Loucy (cell line): ENCODE results near the gene TMEM187.

Source experiments
- H2AFZ ChIP-seq: fragments of 200-600 bp; sonication (generic); 2 replicates; pipeline ENCODE4 v1.6.0; 2016; ENCODE audit warnings: antibody characterized with exemption, mild to moderate bottlenecking, low read length, moderate library complexity
- H3F3A ChIP-seq: fragments of 200-600 bp; 2 replicates; pipeline ENCODE4 v1.6.0; 2016; ENCODE audit warnings: antibody characterized with exemption, low read depth, mild to moderate bottlenecking
- H3K27me3 ChIP-seq: fragments of 200-600 bp; sonication (generic); 2 replicates; pipeline ENCODE4 v1.6.1; 2014; ENCODE audit warnings: low read length, mild to moderate bottlenecking; ENCODE audit not compliant: insufficient read depth, poor library complexity, severe bottlenecking
- H3K36me3 ChIP-seq: fragments of 200-600 bp; sonication (generic); 2 replicates; pipeline ENCODE4 v1.6.1; 2016; ENCODE audit warnings: low read length; ENCODE audit not compliant: insufficient read depth
- H3K4me1 ChIP-seq: fragments of 200-600 bp; sonication (generic); 2 replicates; pipeline ENCODE4 v1.5.1; 2014; ENCODE audit warnings: low read length, mild to moderate bottlenecking; ENCODE audit not compliant: insufficient read depth, poor library complexity, severe bottlenecking
- H3K4me2 ChIP-seq: fragments of 200-600 bp; sonication (generic); 2 replicates; pipeline ENCODE4 v1.6.0; 2014; ENCODE audit warnings: antibody characterized with exemption, low read length, low read depth, mild to moderate bottlenecking; ENCODE audit not compliant: poor library complexity, severe bottlenecking
- H3K4me3 ChIP-seq: fragments of 200-600 bp; sonication (generic); 2 replicates; pipeline ENCODE4 v1.5.1; 2014; ENCODE audit warnings: low read length, mild to moderate bottlenecking, mixed read lengths; ENCODE audit not compliant: poor library complexity, severe bottlenecking
- H3K79me2 ChIP-seq: fragments of 200-600 bp; sonication (generic); 2 replicates; pipeline ENCODE4 v1.6.1; 2014; ENCODE audit warnings: low read length; ENCODE audit not compliant: insufficient read depth
- H3K9ac ChIP-seq: fragments of 200-600 bp; sonication (generic); 2 replicates; pipeline ENCODE4 v1.6.0; 2014; ENCODE audit warnings: mild to moderate bottlenecking, low read depth, low read length, moderate library complexity; ENCODE audit not compliant: poor library complexity, severe bottlenecking
- H3K9me2 ChIP-seq: fragments of 200-600 bp; sonication (generic); replicated peaks from 2 replicates; pipeline ENCODE4 v1.6.1; 2016; ENCODE audit warnings: low read depth, low read length, mixed read lengths
- H3K9me3 ChIP-seq: fragments of 200-600 bp; sonication (generic); 2 replicates; pipeline ENCODE4 v1.6.1; 2014; ENCODE audit warnings: mild to moderate bottlenecking, antibody characterized with exemption, low read length, low read depth; ENCODE audit not compliant: insufficient read depth
- H4K20me1 ChIP-seq: fragments of 200-600 bp; sonication (generic); 2 replicates; pipeline ENCODE4 v1.6.0; 2014; ENCODE audit warnings: antibody characterized with exemption, low read length, mild to moderate bottlenecking; ENCODE audit not compliant: insufficient read depth, poor library complexity, severe bottlenecking
- EZH2phosphoT487 ChIP-seq: fragments of 200-600 bp; IDR thresholded peaks from 2 replicates; pipeline ENCODE4 v1.6.1; 2018; ENCODE audit warnings: antibody characterized with exemption, mild to moderate bottlenecking, moderate library complexity, borderline replicate concordance
- TF ChIP-seq, protein P1 (sequence below): fragments of 200-600 bp; sonication (generic); conservative IDR thresholded peaks from 2 replicates; pipeline ENCODE4 v1.5.1; 2014; ENCODE audit warnings: mild to moderate bottlenecking, antibody characterized with exemption, low read length

TMEM187 gene

GRCh38 chrX:154012336-154012991 is 39.9 kb downstream of the TMEM187 start:
- H3K4me3 ChIP-seq, result no peak overlapping the region

DNA sequence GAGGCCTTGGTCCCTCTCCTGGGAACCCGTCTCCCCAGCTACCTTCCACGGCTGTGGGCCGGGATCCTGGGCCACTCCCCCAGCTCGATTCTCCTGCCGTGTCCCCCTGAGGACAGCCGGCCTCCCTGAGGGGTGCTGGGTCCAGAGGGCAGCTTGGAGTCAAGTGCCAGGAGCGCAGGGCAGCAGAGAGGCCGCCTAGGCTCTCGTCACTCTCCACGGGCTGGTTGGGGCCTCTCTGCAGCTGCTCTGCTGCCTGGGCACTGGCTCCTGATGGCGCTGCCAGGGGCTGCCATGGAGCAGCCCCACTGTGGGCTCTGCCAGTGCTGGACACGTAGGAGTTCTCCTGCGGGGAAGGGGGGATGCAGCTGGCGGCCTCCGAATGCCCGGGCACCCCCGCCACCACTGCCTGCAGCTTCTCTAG is 40.5 kb downstream of the TMEM187 start:
- no peaks in the 10 kb centered on the region for H3F3A ChIP-seq
- no peaks in the 10 kb centered on the region for H3K9me3 ChIP-seq
- H3K4me1 ChIP-seq, result no peaks in the 10 kb centered on the region
- no peak overlapping the region for H2AFZ ChIP-seq
- peaks cover 26% of the 10 kb centered on the region for H3K79me2 ChIP-seq
- H3K4me3 ChIP-seq, result no peak overlapping the region
- peak overlapping the region; percentile 34 for H3K4me2 ChIP-seq
- H3K27me3 ChIP-seq, result no peaks in the 10 kb centered on the region
- H3K36me3 ChIP-seq, result peaks cover 7% of the 10 kb centered on the region; the same call in 1 of the 2 replicates
- peaks cover 3% of the 10 kb centered on the region for H4K20me1 ChIP-seq
- H3K9ac ChIP-seq, result no peak overlapping the region
- no peaks in the 10 kb centered on the region for H3K9me2 ChIP-seq
- TF ChIP-seq, protein P1, sequence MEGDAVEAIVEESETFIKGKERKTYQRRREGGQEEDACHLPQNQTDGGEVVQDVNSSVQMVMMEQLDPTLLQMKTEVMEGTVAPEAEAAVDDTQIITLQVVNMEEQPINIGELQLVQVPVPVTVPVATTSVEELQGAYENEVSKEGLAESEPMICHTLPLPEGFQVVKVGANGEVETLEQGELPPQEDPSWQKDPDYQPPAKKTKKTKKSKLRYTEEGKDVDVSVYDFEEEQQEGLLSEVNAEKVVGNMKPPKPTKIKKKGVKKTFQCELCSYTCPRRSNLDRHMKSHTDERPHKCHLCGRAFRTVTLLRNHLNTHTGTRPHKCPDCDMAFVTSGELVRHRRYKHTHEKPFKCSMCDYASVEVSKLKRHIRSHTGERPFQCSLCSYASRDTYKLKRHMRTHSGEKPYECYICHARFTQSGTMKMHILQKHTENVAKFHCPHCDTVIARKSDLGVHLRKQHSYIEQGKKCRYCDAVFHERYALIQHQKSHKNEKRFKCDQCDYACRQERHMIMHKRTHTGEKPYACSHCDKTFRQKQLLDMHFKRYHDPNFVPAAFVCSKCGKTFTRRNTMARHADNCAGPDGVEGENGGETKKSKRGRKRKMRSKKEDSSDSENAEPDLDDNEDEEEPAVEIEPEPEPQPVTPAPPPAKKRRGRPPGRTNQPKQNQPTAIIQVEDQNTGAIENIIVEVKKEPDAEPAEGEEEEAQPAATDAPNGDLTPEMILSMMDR, result no peak
- no peak for TF ChIP-seq EZH2phosphoT487

More at GRCh38 chrX:154012336-154012991, 39.9 kb downstream of the TMEM187 start:
- H3K9me3 ChIP-seq, result no peaks in the 10 kb centered on the region
- no peak overlapping the region for H3K4me2 ChIP-seq
- H3K9me2 ChIP-seq, result no peaks in the 10 kb centered on the region
- peaks cover 7% of the 10 kb centered on the region; the same call in 1 of the 2 replicates for H3K36me3 ChIP-seq
- H3K4me1 ChIP-seq, result no peaks in the 10 kb centered on the region
- H3F3A ChIP-seq, result no peaks in the 10 kb centered on the region
- H3K9ac ChIP-seq, result no peak overlapping the region
- no peak for TF ChIP-seq EZH2phosphoT487
- TF ChIP-seq, protein P1, result no peak
- H4K20me1 ChIP-seq, result peaks cover 3% of the 10 kb centered on the region
- no peak overlapping the region for H2AFZ ChIP-seq
- H3K27me3 ChIP-seq, result no peaks in the 10 kb centered on the region
- H3K79me2 ChIP-seq, result peaks cover 20% of the 10 kb centered on the region

DNA sequence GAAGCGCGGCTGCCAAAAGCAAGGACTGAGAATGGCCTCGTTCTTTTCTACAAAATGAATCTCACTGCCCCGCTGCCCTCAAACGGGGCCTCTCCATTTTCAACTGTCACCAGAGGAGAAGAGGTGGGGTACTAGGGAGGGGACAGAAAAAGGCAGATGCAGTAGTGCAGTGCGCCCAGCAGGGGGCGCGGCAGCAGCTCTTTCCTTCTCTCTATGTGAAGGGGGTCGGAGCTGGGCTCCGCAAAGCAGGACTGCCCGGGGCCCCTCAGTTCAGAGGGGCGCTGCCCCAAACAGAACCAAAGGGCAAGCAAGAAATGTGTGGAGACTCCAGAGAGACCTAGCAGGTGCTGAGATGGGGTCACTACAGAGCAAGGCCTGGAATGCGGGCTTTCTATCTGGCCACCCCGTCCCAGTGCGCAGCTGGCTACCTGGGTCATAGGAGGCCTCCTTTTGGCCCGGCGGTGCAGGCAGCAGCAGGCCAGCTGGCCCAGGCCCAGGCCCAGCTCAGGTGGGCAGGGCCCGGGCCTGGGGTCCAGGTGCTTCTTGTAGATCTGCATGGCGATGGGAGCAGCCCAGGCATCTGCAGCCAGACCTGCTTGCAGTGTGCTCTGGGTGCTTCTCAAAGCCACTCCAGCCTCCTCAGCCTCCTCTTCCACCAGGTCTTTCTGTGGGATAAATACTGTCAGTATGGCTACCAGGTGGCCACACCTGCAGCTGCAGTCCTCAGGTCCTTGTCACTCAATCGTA is 41.2 kb downstream of the TMEM187 start:
- no peaks in the 10 kb centered on the region for H3F3A ChIP-seq
- no peaks in the 10 kb centered on the region for H3K27me3 ChIP-seq
- H2AFZ ChIP-seq, result no peak overlapping the region
- H3K4me2 ChIP-seq, result peak overlapping the region; percentile 34
- H3K36me3 ChIP-seq, result peaks cover 7% of the 10 kb centered on the region; the same call in 1 of the 2 replicates
- H3K9ac ChIP-seq, result no peak overlapping the region
- peaks cover 3% of the 10 kb centered on the region for H4K20me1 ChIP-seq
- H3K4me1 ChIP-seq, result no peaks in the 10 kb centered on the region
- no peaks in the 10 kb centered on the region for H3K9me2 ChIP-seq
- peaks cover 33% of the 10 kb centered on the region for H3K79me2 ChIP-seq
- no peak overlapping the region for H3K4me3 ChIP-seq
- TF ChIP-seq, protein P1, result peak; percentile 80
- TF ChIP-seq EZH2phosphoT487, result no peak
- no peaks in the 10 kb centered on the region for H3K9me3 ChIP-seq
